ENCODE measurements around the gene PLCH2. TPM values are rescaled to one million over a fixed set of nuclear protein-coding genes. Genes with fewer than 3 reads are reported as not detected.

Gene PLCH2
- total and polyA plus RNA-seq, 2 donors, result 7.0 to 13.4 TPM

- Histone ChIP-seq H3K4me1 (ENCODE audit: insufficient read depth) (no peaks in the 10 kb centered on the region), H3K4me3 (ENCODE audit: low read depth, low read length) (no peak overlapping the region), H3K27ac (ENCODE audit: low read depth) (no peak overlapping the region), H3K36me3 (ENCODE audit: insufficient read depth) (no peaks in the 10 kb centered on the region)
- DNase-seq (ENCODE audit: extremely low spot score), result no peak
- 71% methylated on average over 16 of the region's 16 CpGs for WGBS
These were observed 30.8 kb upstream of the PLCH2 start for GRCh38 chr1:2445162-2445822.

DNA sequence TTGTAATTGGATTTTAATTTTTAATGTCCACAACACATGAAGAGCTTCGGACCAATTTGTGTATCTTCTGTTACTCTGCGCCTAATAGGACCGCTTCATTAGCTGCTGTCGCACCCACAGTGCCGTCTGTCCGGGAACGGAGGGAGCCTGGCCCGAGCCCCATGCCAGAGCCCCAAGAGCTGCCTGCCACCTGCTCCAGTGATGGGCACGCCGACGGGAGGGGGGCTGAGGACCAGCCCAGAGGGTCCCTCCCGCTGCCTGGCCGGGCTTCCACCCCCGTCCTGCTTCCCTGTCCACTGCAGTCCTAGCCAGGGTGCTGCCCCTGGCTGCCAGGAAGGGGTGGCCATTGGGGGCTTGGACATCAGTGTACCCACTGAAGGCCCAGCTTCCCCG is 30.3 kb upstream of the PLCH2 start:
- no peaks in the 10 kb centered on the region for H3K4me1 ChIP-seq (ENCODE audit: insufficient read depth)
- no peak overlapping the region for H3K27ac ChIP-seq (ENCODE audit: low read depth)
- no peak for DNase-seq (ENCODE audit: extremely low spot score)
- H3K36me3 ChIP-seq (ENCODE audit: insufficient read depth), result no peaks in the 10 kb centered on the region
- WGBS, result 78% methylated on average over 15 of the region's 15 CpGs
- no peak overlapping the region for H3K4me3 ChIP-seq (ENCODE audit: low read depth, low read length)

GRCh38 chr1:2446394-2446793 is 29.7 kb upstream of the PLCH2 start:
- no peak overlapping the region for H3K4me3 ChIP-seq (ENCODE audit: low read depth, low read length)
- H3K4me1 ChIP-seq (ENCODE audit: insufficient read depth), result no peaks in the 10 kb centered on the region
- WGBS, result 18% methylated on average over 13 of the region's 13 CpGs
- DNase-seq (ENCODE audit: extremely low spot score), result no peak
- H3K36me3 ChIP-seq (ENCODE audit: insufficient read depth), result no peaks in the 10 kb centered on the region
- no peak overlapping the region for H3K27ac ChIP-seq (ENCODE audit: low read depth)

DNA sequence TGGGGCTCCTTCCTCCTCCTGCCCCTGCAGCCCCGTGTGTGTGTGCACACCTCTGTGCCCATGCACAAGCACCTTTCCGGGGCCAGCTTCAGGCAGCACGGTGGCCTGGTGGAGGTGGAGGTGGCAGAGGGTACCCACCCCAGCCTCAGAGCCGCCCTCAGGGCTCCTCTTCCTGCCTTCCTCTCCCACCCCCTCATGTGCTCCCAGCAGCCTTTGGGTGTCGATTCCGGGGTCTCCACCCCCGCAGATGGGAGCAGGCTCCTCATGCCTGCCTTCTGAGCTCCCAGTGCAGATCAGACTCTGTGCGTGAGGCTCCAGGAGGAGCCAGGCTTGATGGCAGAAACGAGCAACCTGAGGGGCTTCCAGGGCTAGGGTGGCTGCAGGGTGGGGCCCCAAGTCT is 29.2 kb upstream of the PLCH2 start:
- 49% methylated on average over 9 of the region's 9 CpGs for WGBS
- H3K27ac ChIP-seq (ENCODE audit: low read depth), result no peak overlapping the region
- no peak for DNase-seq (ENCODE audit: extremely low spot score)
- no peaks in the 10 kb centered on the region for H3K36me3 ChIP-seq (ENCODE audit: insufficient read depth)
- H3K4me1 ChIP-seq (ENCODE audit: insufficient read depth), result no peaks in the 10 kb centered on the region
- H3K4me3 ChIP-seq (ENCODE audit: low read depth, low read length), result no peak overlapping the region

DNA sequence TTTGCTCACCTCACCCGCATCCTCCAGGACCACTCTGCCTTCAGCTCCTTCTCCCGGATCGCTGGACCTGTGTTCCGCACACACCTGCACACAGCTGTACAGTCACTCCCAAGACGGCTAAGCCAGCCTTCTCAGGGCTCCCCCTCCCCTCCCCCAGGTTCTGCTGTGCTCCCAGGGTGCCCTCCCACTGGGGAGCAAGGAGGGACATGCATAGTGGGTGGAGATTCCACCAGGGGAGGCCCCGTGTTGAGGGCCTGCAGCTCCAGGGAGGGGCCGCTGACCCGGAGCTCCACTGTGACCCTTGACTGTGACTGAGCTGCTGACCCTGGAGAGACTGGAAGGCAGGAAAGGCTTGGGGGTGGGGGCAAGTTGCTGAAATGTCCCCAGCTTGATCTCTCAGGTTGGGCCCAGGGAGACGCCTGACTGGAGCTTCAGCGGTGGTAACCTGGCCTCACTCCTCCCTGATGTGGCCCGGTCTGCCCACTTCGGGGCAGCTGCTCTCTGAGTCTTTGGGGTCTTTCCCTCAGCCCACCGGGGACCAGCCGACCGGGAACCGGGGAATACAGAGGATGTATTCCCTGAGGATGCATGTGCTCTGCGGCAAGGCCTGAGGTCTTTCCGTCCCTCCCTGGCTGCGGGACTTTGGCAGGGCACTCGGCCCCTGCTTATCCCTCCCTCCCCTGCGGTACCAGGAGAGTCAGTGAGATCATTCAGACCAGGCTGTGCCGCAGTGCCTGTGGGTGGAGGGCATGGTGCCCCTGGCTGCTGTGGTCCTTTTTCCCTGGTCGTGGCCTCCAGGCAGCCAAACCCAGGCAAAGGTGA is 28.6 kb upstream of the PLCH2 start:
- WGBS, result 66% methylated on average over 23 of the region's 23 CpGs
- Histone ChIP-seq H3K36me3 (ENCODE audit: insufficient read depth) (peaks cover under 1% of the 10 kb centered on the region), H3K4me3 (ENCODE audit: low read depth, low read length) (no peak overlapping the region), H3K27ac (ENCODE audit: low read depth) (no peak overlapping the region), H3K4me1 (ENCODE audit: insufficient read depth) (no peaks in the 10 kb centered on the region)
- no peak for DNase-seq (ENCODE audit: extremely low spot score)

DNA sequence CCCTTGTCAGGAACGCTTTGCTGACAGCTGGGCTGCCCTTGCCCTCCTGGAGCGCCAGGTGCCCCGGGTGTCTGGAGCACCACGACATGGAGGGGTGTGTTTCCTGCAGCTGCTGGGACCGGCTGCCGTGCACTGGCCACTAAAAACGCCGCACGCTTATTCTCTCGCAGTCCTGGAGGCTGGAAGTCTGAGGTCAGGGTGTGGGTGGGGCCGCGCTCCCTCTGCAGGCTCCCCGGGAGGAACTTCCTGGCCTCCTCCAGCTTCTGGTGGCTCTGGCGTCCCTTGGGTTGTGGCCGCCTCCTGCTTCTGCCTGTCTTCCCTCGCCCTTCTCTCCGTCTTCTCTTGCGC is 28.0 kb upstream of the PLCH2 start:
- Histone ChIP-seq H3K4me3 (ENCODE audit: low read depth, low read length) (no peak overlapping the region), H3K4me1 (ENCODE audit: insufficient read depth) (no peaks in the 10 kb centered on the region), H3K36me3 (ENCODE audit: insufficient read depth) (peaks cover 2% of the 10 kb centered on the region), H3K27ac (ENCODE audit: low read depth) (no peak overlapping the region)
- DNase-seq (ENCODE audit: extremely low spot score), result no peak
- 55% methylated on average over 18 of the region's 18 CpGs for WGBS

DNA sequence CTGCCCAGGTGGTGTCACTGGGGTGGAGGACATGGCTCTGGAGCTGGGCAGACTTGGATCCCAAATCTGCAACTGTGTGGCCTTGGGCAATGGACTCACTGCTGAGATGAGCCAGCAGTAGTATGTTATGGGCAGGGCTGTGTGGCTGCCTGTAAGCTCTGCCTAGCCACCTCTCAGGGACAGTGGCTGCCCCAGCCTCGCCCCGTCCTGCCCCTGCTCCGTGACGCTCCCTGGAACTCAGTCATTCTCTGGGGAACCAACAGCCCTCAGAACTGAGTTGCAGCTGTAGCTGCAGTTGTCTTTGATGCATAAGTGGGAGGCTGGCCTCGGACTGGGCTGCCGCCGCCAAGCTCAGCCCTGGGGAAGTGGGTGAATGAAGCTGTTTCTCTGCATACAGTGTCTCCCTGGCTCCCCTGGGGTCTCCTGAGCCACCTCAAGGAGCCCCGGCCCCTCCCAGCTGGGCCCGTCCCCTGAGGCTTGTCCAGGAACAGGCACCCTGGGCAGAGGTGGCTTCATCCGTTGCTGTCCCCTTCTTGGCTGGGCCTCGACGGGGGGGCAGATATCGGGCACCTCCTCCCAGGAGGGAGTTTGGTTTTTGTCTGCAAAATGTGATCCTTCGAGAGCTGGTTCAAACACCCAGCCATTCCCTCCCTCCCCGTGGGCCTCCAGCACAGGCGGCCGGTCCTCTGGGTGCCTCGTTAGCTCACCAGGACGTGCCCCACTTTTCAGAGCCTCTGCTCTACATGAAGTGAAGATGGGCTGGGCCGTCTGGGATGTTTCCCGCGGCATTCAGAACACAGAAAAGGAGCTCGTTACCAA is 26.2 kb upstream of the PLCH2 start:
- 71% methylated on average over 23 of the region's 23 CpGs for WGBS
- no peaks in the 10 kb centered on the region for H3K4me1 ChIP-seq (ENCODE audit: insufficient read depth)
- peaks cover 2% of the 10 kb centered on the region for H3K36me3 ChIP-seq (ENCODE audit: insufficient read depth)
- no peak overlapping the region for H3K27ac ChIP-seq (ENCODE audit: low read depth)
- no peak for DNase-seq (ENCODE audit: extremely low spot score)
- H3K4me3 ChIP-seq (ENCODE audit: low read depth, low read length), result no peak overlapping the region

DNA sequence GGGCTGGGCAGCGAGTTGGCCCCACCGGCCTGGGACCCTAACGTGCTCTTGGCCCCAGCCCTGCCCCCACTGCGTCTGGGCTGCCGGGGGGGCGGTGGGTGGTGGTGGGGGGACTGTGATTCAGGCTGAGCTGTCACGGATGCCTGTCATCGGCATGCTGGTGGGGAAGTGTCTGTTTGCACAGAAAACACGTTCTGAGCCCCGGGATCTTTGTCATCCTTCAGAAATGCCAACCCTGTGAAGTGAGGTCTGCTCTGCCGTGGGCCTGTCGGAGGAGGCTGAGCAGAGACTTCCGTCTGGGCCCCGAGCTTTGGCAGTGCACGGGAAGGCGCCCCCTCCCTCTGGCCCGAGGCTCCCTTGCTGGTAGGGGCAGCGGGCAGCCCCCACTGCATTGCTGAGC is 24.3 kb upstream of the PLCH2 start:
- H3K4me3 ChIP-seq (ENCODE audit: low read depth, low read length), result no peak overlapping the region
- no peaks in the 10 kb centered on the region for H3K4me1 ChIP-seq (ENCODE audit: insufficient read depth)
- DNase-seq (ENCODE audit: extremely low spot score), result no peak
- peaks cover 2% of the 10 kb centered on the region for H3K36me3 ChIP-seq (ENCODE audit: insufficient read depth)
- no peak overlapping the region for H3K27ac ChIP-seq (ENCODE audit: low read depth)
- WGBS, result 34% methylated on average over 18 of the region's 18 CpGs

GRCh38 chr1:2452201-2452931 is 23.7 kb upstream of the PLCH2 start:
- no peaks in the 10 kb centered on the region for H3K4me1 ChIP-seq (ENCODE audit: insufficient read depth)
- no peak overlapping the region for H3K27ac ChIP-seq (ENCODE audit: low read depth)
- no peak for DNase-seq (ENCODE audit: extremely low spot score)
- H3K36me3 ChIP-seq (ENCODE audit: insufficient read depth), result peaks cover 2% of the 10 kb centered on the region
- WGBS, result 41% methylated on average over 21 of the region's 21 CpGs
- H3K4me3 ChIP-seq (ENCODE audit: low read depth, low read length), result no peak overlapping the region

GRCh38 chr1:2452932-2453315 is 23.2 kb upstream of the PLCH2 start:
- no peak for DNase-seq (ENCODE audit: extremely low spot score)
- no peak overlapping the region for H3K27ac ChIP-seq (ENCODE audit: low read depth)
- peaks cover 2% of the 10 kb centered on the region for H3K36me3 ChIP-seq (ENCODE audit: insufficient read depth)
- H3K4me1 ChIP-seq (ENCODE audit: insufficient read depth), result no peaks in the 10 kb centered on the region
- H3K4me3 ChIP-seq (ENCODE audit: low read depth, low read length), result no peak overlapping the region
- 79% methylated on average over 19 of the region's 19 CpGs for WGBS

DNA sequence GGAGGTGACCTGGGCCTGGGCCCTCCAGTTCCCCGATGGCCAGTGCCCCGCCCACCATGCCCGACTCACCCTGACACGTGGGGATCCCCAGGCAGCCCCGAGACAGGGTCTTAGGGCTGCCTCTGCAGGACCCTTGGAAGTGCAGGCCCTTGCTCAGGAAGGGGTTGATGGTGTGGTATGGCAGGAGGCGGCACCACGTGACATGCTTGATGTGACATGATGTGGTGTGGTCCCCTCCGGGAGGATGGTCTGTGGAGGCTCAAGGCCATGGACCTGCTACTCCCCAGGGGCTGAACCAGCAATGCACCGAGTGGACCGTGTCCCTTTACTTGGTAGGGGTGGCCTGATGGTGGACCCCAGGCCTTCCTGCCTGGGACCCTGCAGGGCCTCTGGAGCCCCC is 21.9 kb upstream of the PLCH2 start:
- no peak overlapping the region for H3K27ac ChIP-seq (ENCODE audit: low read depth)
- 79% methylated on average over 10 of the region's 10 CpGs for WGBS
- DNase-seq (ENCODE audit: extremely low spot score), result no peak
- H3K36me3 ChIP-seq (ENCODE audit: insufficient read depth), result peaks cover 2% of the 10 kb centered on the region
- no peaks in the 10 kb centered on the region for H3K4me1 ChIP-seq (ENCODE audit: insufficient read depth)
- H3K4me3 ChIP-seq (ENCODE audit: low read depth, low read length), result no peak overlapping the region

DNA sequence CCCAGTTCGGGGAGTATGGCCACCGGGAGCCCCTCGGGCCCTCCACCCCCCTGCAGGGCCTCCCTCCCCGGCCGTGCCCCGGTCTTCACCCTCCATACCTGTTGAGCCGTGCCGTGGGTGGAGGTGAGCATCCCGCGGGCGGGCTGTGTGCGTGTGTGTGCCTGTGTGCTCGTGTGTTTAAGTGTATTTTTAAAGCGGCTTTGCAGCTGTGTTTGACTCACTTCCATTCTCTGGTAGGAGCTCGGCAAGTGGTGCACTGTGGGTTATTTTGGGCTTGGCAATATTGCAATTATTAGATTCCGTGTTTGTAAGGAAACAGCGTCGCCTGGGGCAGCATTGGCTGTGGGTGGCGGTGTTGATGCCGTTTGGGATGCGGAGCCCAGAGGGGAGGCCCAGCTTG is 20.3 kb upstream of the PLCH2 start:
- H3K27ac ChIP-seq (ENCODE audit: low read depth), result no peak overlapping the region
- WGBS, result 65% methylated on average over 21 of the region's 21 CpGs

GRCh38 chr1:2457444-2457843 is 18.6 kb upstream of the PLCH2 start:
- no peak for DNase-seq (ENCODE audit: extremely low spot score)
- WGBS, result 83% methylated on average over 17 of the region's 17 CpGs
- H3K36me3 ChIP-seq (ENCODE audit: insufficient read depth), result peaks cover 2% of the 10 kb centered on the region
- H3K4me3 ChIP-seq (ENCODE audit: low read depth, low read length), result no peak overlapping the region
- H3K27ac ChIP-seq (ENCODE audit: low read depth), result no peak overlapping the region
- no peaks in the 10 kb centered on the region for H3K4me1 ChIP-seq (ENCODE audit: insufficient read depth)

More for the DNA sequence above, 20.3 kb upstream of the PLCH2 start:
- no peaks in the 10 kb centered on the region for H3K4me1 ChIP-seq (ENCODE audit: insufficient read depth)
- H3K4me3 ChIP-seq (ENCODE audit: low read depth, low read length), result no peak overlapping the region
- H3K36me3 ChIP-seq (ENCODE audit: insufficient read depth), result peaks cover 2% of the 10 kb centered on the region
- no peak for DNase-seq (ENCODE audit: extremely low spot score)

Data from urinary bladder (tissue), 4 donors.